Body of pancreas (tissue), 4 donors: ENCODE results near the gene PRDM16. TPM values are rescaled to one million over a fixed set of nuclear protein-coding genes. Genes with fewer than 3 reads are reported as not detected.

Experiments used
- ATAC-seq: fragments of 150-250 bp; one replicate; pipeline ENCODE4 v1.9.1; 2016
- DNase-seq, 4 donors: peaks; one replicate each; pipeline ENCODE4 v3.0.0-alpha.2; 2019
- H3K27ac ChIP-seq, 4 donors: fragments of 200-600 bp; sonication (generic); 1 replicate in 3 of 4; 2 replicates in 1 of 4; pipeline versions ENCODE4 v1.5.1 to v1.6.1; 2016 to 2019; ENCODE audit warnings: mild to moderate bottlenecking in 1 of 4, mixed read lengths in 1 of 4, moderate library complexity in 1 of 4
- H3K27me3 ChIP-seq, 2 donors: fragments of 200-600 bp; sonication (generic); one replicate each; pipeline ENCODE4 v1.6.0; 2016; ENCODE audit warnings: mild to moderate bottlenecking in 1 of 2
- H3K36me3 ChIP-seq, 2 donors: fragments of 200-600 bp; sonication (generic); replicated peaks in 1 of 2; 2 replicates each; pipeline ENCODE4 v1.5.1; 2016; ENCODE audit warnings: low read depth in 2 of 2; ENCODE audit not compliant: insufficient read depth in 1 of 2
- H3K4me1 ChIP-seq: fragments of 200-600 bp; sonication (generic); one replicate; pipeline ENCODE4 v1.6.0; 2016
- H3K4me3 ChIP-seq, 2 donors: fragments of 200-600 bp; sonication (generic); 1 replicate in 1 of 2; 2 replicates in 1 of 2; pipeline ENCODE4 v1.5.1; 2016 to 2019
- H3K9me3 ChIP-seq, 3 donors: fragments of 200-600 bp; sonication (generic); 1 replicate in 2 of 3; 2 replicates in 1 of 3; pipeline ENCODE4 v1.5.1; 2016
- POLR2A ChIP-seq, 3 donors: fragments of 450-650 bp; IDR thresholded peaks; one replicate each; pipeline ENCODE4 v1.6.1; 2016; ENCODE audit warnings: antibody characterized with exemption in 3 of 3, mild to moderate bottlenecking in 2 of 3
- WGBS, 2 donors: methylation state at CpG; one replicate each; pipeline ENCODE4 v1.1.5; 2017; 5-methylcytosine and 5-hydroxymethylcytosine counted together
- intact Hi-C: fragments of 100-400 bp; cut with DNase I; formaldehyde crosslinking; loops from one replicate; pipeline ENCODE4 v1.15.1; 2023
- total RNA-seq, 2 donors: library from RNA; depleted of rRNA; stranded (reverse); fragments of >200 nt; gene quantifications; one replicate each; pipeline ENCODE4 v1.1.0, GENCODE V29; 2016
- TF ChIP-seq, protein P1 (sequence below), 7 experiments: fragments of 450-650 bp in 4 of 7; fragments of 200-600 bp in 3 of 7; sonication (generic) in 3 of 7; IDR thresholded peaks; one replicate each; pipeline ENCODE4 v1.5.1; 2016 to 2019; ENCODE audit warnings: antibody characterized with exemption in 7 of 7

PRDM16 gene
- 10 to 100 TPM; 15.2 to 16.6 TPM for total RNA-seq

GRCh38 chr1:3068564-3069431 is at the start of gene PRDM16:
Gene PRDM16, plus strand, starts transcription at chr1:3069203. Its CDS starts 57 bp downstream, at chr1:3069260.
- Histone ChIP-seq H3K27me3 (no peaks in the 10 kb centered on the region), H3K4me1 (peaks cover 71% of the 10 kb centered on the region), H3K27ac (peak within 1 kb of the TSS; percentile 84 to 98 (median 94)), H3K4me3 (peak within 1 kb of the TSS; percentile 88 to 93), H3K36me3 (no peaks in the 10 kb centered on the region), H3K9me3 (no peaks in the 10 kb centered on the region)
- TF ChIP-seq POLR2A (IDR thresholded peaks at IDR 0.05): peak; percentile 14 to 41 (median 39)
- TF ChIP-seq, protein P1, sequence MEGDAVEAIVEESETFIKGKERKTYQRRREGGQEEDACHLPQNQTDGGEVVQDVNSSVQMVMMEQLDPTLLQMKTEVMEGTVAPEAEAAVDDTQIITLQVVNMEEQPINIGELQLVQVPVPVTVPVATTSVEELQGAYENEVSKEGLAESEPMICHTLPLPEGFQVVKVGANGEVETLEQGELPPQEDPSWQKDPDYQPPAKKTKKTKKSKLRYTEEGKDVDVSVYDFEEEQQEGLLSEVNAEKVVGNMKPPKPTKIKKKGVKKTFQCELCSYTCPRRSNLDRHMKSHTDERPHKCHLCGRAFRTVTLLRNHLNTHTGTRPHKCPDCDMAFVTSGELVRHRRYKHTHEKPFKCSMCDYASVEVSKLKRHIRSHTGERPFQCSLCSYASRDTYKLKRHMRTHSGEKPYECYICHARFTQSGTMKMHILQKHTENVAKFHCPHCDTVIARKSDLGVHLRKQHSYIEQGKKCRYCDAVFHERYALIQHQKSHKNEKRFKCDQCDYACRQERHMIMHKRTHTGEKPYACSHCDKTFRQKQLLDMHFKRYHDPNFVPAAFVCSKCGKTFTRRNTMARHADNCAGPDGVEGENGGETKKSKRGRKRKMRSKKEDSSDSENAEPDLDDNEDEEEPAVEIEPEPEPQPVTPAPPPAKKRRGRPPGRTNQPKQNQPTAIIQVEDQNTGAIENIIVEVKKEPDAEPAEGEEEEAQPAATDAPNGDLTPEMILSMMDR (IDR thresholded peaks at IDR 0.05): no peak
- intact Hi-C loops: no loop called here
- ATAC-seq (peak; percentile 8), DNase-seq (peak; percentile 58 to 74 (median 69))
- 1% methylated on average over 50 to 88 of the region's 106 CpGs for WGBS, 2 donors

DNA sequence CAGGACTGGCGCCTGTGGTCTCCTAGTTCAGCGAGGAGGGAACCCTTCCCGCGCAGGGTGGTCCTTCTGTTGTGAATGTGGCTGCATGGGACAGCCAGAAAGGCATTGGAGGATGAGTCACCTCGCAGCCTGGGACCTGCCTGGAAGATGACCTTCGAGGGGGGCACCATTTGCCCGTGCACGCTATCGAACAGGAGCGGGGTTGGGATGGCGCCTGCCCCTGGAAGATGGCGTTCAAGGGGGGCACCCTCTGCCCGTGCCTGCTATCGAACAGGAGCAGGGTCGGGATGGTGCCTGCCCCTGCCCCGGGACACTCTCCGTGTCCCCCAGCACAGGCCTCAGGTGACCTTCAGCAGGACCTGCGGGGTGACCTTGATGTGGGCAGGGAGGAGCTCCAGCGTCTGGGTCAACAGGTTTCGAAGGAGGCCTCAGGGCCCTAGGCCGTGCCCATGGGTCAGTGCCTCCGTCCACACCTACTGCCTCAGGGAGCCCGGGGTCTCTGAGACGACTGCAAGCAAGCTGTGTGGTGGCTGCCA is 49.4 kb upstream of the PRDM16 start:
- ATAC-seq (no peak), DNase-seq (peak in 3 of 4 donors; percentile 3 to 10 (median 7))
- Histone ChIP-seq H3K27me3 (no peaks in the 10 kb centered on the region), H3K4me3 (no peak overlapping the region), H3K9me3 (no peaks in the 10 kb centered on the region), H3K36me3 (no peaks in the 10 kb centered on the region), H3K4me1 (peaks cover 4% of the 10 kb centered on the region), H3K27ac (no peak overlapping the region)
- intact Hi-C loops: loop anchor here (5.0 kb wide), 1 partner anchor 268 kb away; no protein-coding TSS in a partner anchor
- WGBS, 2 donors: 76 to 78% methylated on average over 13 to 24 of the region's 24 CpGs
- TF ChIP-seq, protein P1 (IDR thresholded peaks at IDR 0.05): no peak
- no peak for TF ChIP-seq POLR2A (IDR thresholded peaks at IDR 0.05)

GRCh38 chr1:3020263-3020909 is 48.6 kb upstream of the PRDM16 start:
- Histone ChIP-seq H3K4me3 (no peak overlapping the region), H3K36me3 (no peaks in the 10 kb centered on the region), H3K9me3 (no peaks in the 10 kb centered on the region), H3K27me3 (no peaks in the 10 kb centered on the region), H3K4me1 (peaks cover 4% of the 10 kb centered on the region), H3K27ac (no peak overlapping the region)
- ATAC-seq (no peak), DNase-seq (peak in 1 of 4 donors; percentile 2)
- TF ChIP-seq POLR2A (IDR thresholded peaks at IDR 0.05): no peak
- TF ChIP-seq, protein P1 (IDR thresholded peaks at IDR 0.05): no peak
- intact Hi-C loops: no loop called here
- WGBS, 2 donors: 91 to 92% methylated on average over 10 to 12 of the region's 12 CpGs

DNA sequence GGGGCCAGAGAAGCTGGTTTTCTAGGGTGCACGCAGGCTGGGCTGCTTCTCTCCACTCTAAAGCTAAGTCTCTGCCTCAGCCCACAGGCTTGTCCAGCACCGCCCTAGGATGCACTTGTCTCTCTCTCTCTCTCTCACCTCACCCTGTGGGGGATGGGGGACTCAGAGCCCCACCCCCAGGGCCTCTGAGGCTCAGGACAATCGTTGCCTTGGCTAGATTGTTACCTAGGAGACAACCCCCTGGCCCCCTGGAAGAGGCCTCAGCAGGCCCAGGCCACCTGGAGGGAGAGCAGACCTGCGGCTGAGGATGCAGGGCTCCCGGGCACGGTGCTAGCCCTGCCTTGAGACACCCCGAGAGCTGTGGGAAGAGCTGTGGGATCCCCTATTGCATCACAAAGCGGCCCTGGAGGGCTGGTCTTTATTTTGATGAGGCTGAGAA is 47.8 kb upstream of the PRDM16 start, which contains the start of gene ACTRT2:
Gene ACTRT2 (plus strand): TSS at position 235 of the 439 bp plus-strand sequence. CDS start 220 bp downstream, outside the sequence.
- ATAC-seq (no peak), DNase-seq (no peak)
- no peaks in the 10 kb centered on the region for H3K9me3 ChIP-seq
- intact Hi-C loops: no loop called here
- TF ChIP-seq, protein P1 (IDR thresholded peaks at IDR 0.05): no peak
- no peak for TF ChIP-seq POLR2A (IDR thresholded peaks at IDR 0.05)
- no peaks in the 10 kb centered on the region for H3K27me3 ChIP-seq
- no peaks in the 10 kb centered on the region for H3K36me3 ChIP-seq
- no peak within 1 kb of the TSS for H3K4me3 ChIP-seq
- no peak within 1 kb of the TSS for H3K27ac ChIP-seq
- WGBS, 2 donors: 65 to 80% methylated on average over 1 to 8 of the region's 8 CpGs
- H3K4me1 ChIP-seq: peaks cover 4% of the 10 kb centered on the region
